ENCODE measurements around the gene GRK4. TPM values are rescaled to one million over a fixed set of nuclear protein-coding genes. Genes with fewer than 3 reads are reported as not detected.
"Not testable (repeated sequence)": the region's sequence is repeated elsewhere in the genome, so short reads cannot be mapped to it uniquely, and the experiment has no call there.

GRK4 gene
- total RNA-seq, 3 donors from 2014 or later: 3.8 to 6.9 (median 5.8) TPM

GRCh38 chr4:2982012-2982411 lies 18.6 kb downstream of the GRK4 start:
- no peaks in the 10 kb centered on the region for H3K27me3 ChIP-seq
- no peaks in the 10 kb centered on the region for H3K36me3 ChIP-seq
- no peak for DNase-seq (ENCODE audit: low spot score in 2 of 2)
- peaks cover 10 to 14% of the 10 kb centered on the region in 2 donors for H3K9me3 ChIP-seq
- TF ChIP-seq CTCF (IDR thresholded peaks at IDR 0.05): no peak
- no peak for TF ChIP-seq POLR2A (IDR thresholded peaks at IDR 0.05)
- no peak for TF ChIP-seq POLR2AphosphoS5 (IDR thresholded peaks at IDR 0.05)
- H3K27ac ChIP-seq: no peak overlapping the region
- intact Hi-C loops (cut with DNase I; ENCODE audit: low total_unique reads): no loop called here
- H3K4me3 ChIP-seq: no peak overlapping the region
- H3K4me1 ChIP-seq: no peaks in the 10 kb centered on the region

GRCh38 chr4:2983715-2984114 lies 20.3 kb downstream of the GRK4 start:
- intact Hi-C loops (cut with DNase I; ENCODE audit: low total_unique reads): not testable (repeated sequence)

GRCh38 chr4:2991243-2991642 lies 27.9 kb downstream of the GRK4 start:
- TF ChIP-seq CTCF (IDR thresholded peaks at IDR 0.05) (no peak), POLR2A (IDR thresholded peaks at IDR 0.05) (no peak), POLR2AphosphoS5 (IDR thresholded peaks at IDR 0.05) (no peak)
- Histone ChIP-seq H3K36me3 (no peaks in the 10 kb centered on the region), H3K27ac (no peak overlapping the region), H3K9me3 (no peaks in the 10 kb centered on the region), H3K4me3 (no peak overlapping the region), H3K27me3 (no peaks in the 10 kb centered on the region), H3K4me1 (no peaks in the 10 kb centered on the region)
- intact Hi-C loops (cut with DNase I; ENCODE audit: low total_unique reads): no loop called here
- DNase-seq (ENCODE audit: low spot score in 2 of 2): no peak

More at GRCh38 chr4:2983715-2984114, 20.3 kb downstream of the GRK4 start:
- not testable (repeated sequence) for H3K27me3 ChIP-seq; H3K36me3 ChIP-seq; DNase-seq (ENCODE audit: low spot score in 2 of 2); H3K4me1 ChIP-seq; H3K4me3 ChIP-seq; H3K27ac ChIP-seq
- peaks cover 10 to 14% of the 10 kb centered on the region in 2 donors for H3K9me3 ChIP-seq

GRCh38 chr4:2994917-2995316 lies 31.5 kb downstream of the GRK4 start:
- TF ChIP-seq POLR2A (IDR thresholded peaks at IDR 0.05) (no peak), POLR2AphosphoS5 (IDR thresholded peaks at IDR 0.05) (no peak), CTCF (IDR thresholded peaks at IDR 0.05) (no peak)
- Histone ChIP-seq H3K4me1 (no peaks in the 10 kb centered on the region), H3K27ac (no peak overlapping the region), H3K9me3 (no peaks in the 10 kb centered on the region), H3K4me3 (no peak overlapping the region), H3K36me3 (no peaks in the 10 kb centered on the region), H3K27me3 (no peaks in the 10 kb centered on the region)
- no peak for DNase-seq (ENCODE audit: low spot score in 2 of 2)
- intact Hi-C loops (cut with DNase I; ENCODE audit: low total_unique reads): loop anchor here (5.0 kb wide), 1 partner anchor 752 kb away; no protein-coding TSS in a partner anchor

GRCh38 chr4:2995546-2996265 lies 32.3 kb downstream of the GRK4 start:
- Histone ChIP-seq H3K27ac (no peak overlapping the region), H3K4me3 (no peak overlapping the region), H3K27me3 (no peaks in the 10 kb centered on the region), H3K9me3 (no peaks in the 10 kb centered on the region), H3K4me1 (no peaks in the 10 kb centered on the region), H3K36me3 (no peaks in the 10 kb centered on the region)
- DNase-seq (ENCODE audit: low spot score in 2 of 2): no peak
- no peak for TF ChIP-seq POLR2A (IDR thresholded peaks at IDR 0.05)
- no peak for TF ChIP-seq CTCF (IDR thresholded peaks at IDR 0.05)
- no peak for TF ChIP-seq POLR2AphosphoS5 (IDR thresholded peaks at IDR 0.05)
- intact Hi-C loops (cut with DNase I; ENCODE audit: low total_unique reads): loop anchor here (5.0 kb wide), 1 partner anchor 752 kb away; no protein-coding TSS in a partner anchor

Data from breast epithelium (tissue), 4 donors.